Stimulated activated CD8-positive, alpha-beta memory T cell treated with anti-CD3 and anti-CD28 coated beads, Interleukin-7, amount 100 ng/mL, for 4 hours (primary cell): ENCODE results near the gene CLCNKB.
"Not testable (repeated sequence)": the region's sequence is repeated elsewhere in the genome, so short reads cannot be mapped to it uniquely, and the experiment has no call there.

Source experiments
- DNase-seq, 2 donors: peaks; one replicate each; pipeline ENCODE4 v3.0.0-alpha.2; 2020; ENCODE audit warnings: low read depth in 2 of 2

CLCNKB gene

GRCh38 chr1:16043521-16043920, at the start of gene CLCNKB:
CLCNKB (plus strand) TSS chr1:16043782; CDS start chr1:16044493, 711 bp downstream.
- no peak for DNase-seq

GRCh38 chr1:15994081-15994480, 49.5 kb upstream of the CLCNKB start:
- DNase-seq = no peak

GRCh38 chr1:15994590-15995351, 48.8 kb upstream of the CLCNKB start:
- DNase-seq = peak in 1 of 2 donors; percentile 21

GRCh38 chr1:15997076-15997585, 46.5 kb upstream of the CLCNKB start:
- no peak for DNase-seq

- DNase-seq = no peak
These were observed 45.8 kb upstream of the CLCNKB start for GRCh38 chr1:15997637-15998280.

GRCh38 chr1:15998929-15999328, 44.7 kb upstream of the CLCNKB start:
- no peak for DNase-seq

GRCh38 chr1:16001274-16001673, 42.3 kb upstream of the CLCNKB start:
- not testable (repeated sequence) for DNase-seq

GRCh38 chr1:16005597-16005996, 38.0 kb upstream of the CLCNKB start:
- no peak for DNase-seq

- no peak for DNase-seq
These were observed 37.6 kb upstream of the CLCNKB start for GRCh38 chr1:16006010-16006409.

GRCh38 chr1:16006552-16007485, 36.8 kb upstream of the CLCNKB start:
- DNase-seq = no peak

- DNase-seq = no peak
These were observed 35.8 kb upstream of the CLCNKB start for GRCh38 chr1:16007671-16008341.

GRCh38 chr1:16009030-16009460, 34.5 kb upstream of the CLCNKB start:
- DNase-seq = peak; percentile 45 to 64

GRCh38 chr1:16009678-16010077, 33.9 kb upstream of the CLCNKB start:
- DNase-seq = no peak

- DNase-seq = no peak
These were observed 32.7 kb upstream of the CLCNKB start for GRCh38 chr1:16010837-16011236.

- DNase-seq = no peak
These were observed 31.5 kb upstream of the CLCNKB start for GRCh38 chr1:16011936-16012589.

- no peak for DNase-seq
These were observed 30.9 kb upstream of the CLCNKB start for GRCh38 chr1:16012590-16013219.

GRCh38 chr1:16013220-16013907, 30.2 kb upstream of the CLCNKB start:
- DNase-seq = peak; percentile 57 to 63

- DNase-seq = no peak
These were observed 29.7 kb upstream of the CLCNKB start for GRCh38 chr1:16013908-16014258.

- no peak for DNase-seq
These were observed 28.8 kb upstream of the CLCNKB start for GRCh38 chr1:16014509-16015482.
